ENCODE data around the gene GPR155.

The GPR155 gene

DNA sequence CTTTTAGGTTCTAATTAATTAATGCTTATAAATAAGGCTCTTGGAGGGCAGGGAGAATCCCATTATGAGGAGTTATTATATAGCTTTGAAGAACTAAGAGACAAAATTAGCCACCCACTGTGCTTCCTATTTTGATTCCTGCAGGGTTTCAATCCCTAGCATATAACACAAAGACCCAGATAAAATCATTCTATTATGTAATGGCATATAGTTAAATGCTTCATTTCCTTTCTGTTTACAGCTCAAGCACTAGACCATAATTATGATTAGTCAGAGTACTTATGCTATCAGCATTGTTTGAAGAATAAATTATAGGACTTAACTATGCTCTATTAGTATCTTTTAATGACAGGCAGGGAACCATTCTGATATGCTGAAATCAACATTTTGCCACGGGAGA, 9.1 kb downstream of the GPR155 start:
- Histone ChIP-seq H3K4me2 (ENCODE audit: insufficient read depth, low read length, poor library complexity, severe bottlenecking) (no peak overlapping the region), H3K27me3 (ENCODE audit: control insufficient read depth in 3 of 3, insufficient read depth in 3 of 3, low read depth in 1 of 3, low read length in 3 of 3) (no peaks in the 10 kb centered on the region), H4K91ac (ENCODE audit: low read depth, low read length, poor library complexity) (no peak overlapping the region), H3K14ac (ENCODE audit: low read length) (no peak overlapping the region), H3K9ac (ENCODE audit: low read depth, low read length, poor library complexity) (no peak overlapping the region), H3K4me3 (ENCODE audit: low read length in 2 of 2) (no peak overlapping the region), H2BK120ac (ENCODE audit: low read depth, low read length) (no peak overlapping the region), H3K9me3 (replicated peaks in 1 of 2; ENCODE audit: control insufficient read depth in 2 of 2, insufficient read depth in 1 of 2, low read depth in 1 of 2, low read length in 2 of 2) (no peaks in the 10 kb centered on the region), H3K36me3 (replicated peaks in 1 of 2; ENCODE audit: control insufficient read depth in 2 of 2, insufficient read depth in 2 of 2, low read length in 2 of 2) (no peaks in the 10 kb centered on the region), H3K79me1 (ENCODE audit: low read depth, low read length) (no peaks in the 10 kb centered on the region), H2BK12ac (ENCODE audit: low read length) (no peak overlapping the region), H2AFZ (ENCODE audit: low read length) (no peak overlapping the region), H3K27ac (replicated peaks; ENCODE audit: low read length) (no peak overlapping the region), H2AK5ac (ENCODE audit: low read depth, low read length) (no peak overlapping the region), H3K23ac (ENCODE audit: low read depth, low read length, poor library complexity) (no peak overlapping the region), H3K4ac (ENCODE audit: low read length) (no peak overlapping the region), H3K18ac (ENCODE audit: low read length) (no peak overlapping the region), H3K4me1 (ENCODE audit: control insufficient read depth in 2 of 2, insufficient read depth in 1 of 2, low read depth in 1 of 2, low read length in 2 of 2) (no peaks in the 10 kb centered on the region), H2BK15ac (ENCODE audit: low read length) (no peak overlapping the region), H2BK5ac (ENCODE audit: low read length) (no peak overlapping the region), H4K8ac (ENCODE audit: low read depth, low read length) (no peak overlapping the region)
- WGBS, 2 donors (ENCODE audit: extremely low coverage in 2 of 2, insufficient read length in 2 of 2, insufficient replicate concordance in 1 of 2) = no CpG with 5 or more reads among the region's 1 CpG
- no peak for DNase-seq (ENCODE audit: low spot score)

GRCh38 chr2:174473796-174474195, 13.0 kb downstream of the GPR155 start:
- H3K36me3 ChIP-seq (replicated peaks in 1 of 2; ENCODE audit: control insufficient read depth in 2 of 2, insufficient read depth in 2 of 2, low read length in 2 of 2) = no peaks in the 10 kb centered on the region
- H3K27me3 ChIP-seq (ENCODE audit: control insufficient read depth in 3 of 3, insufficient read depth in 3 of 3, low read depth in 1 of 3, low read length in 3 of 3) = no peaks in the 10 kb centered on the region
- DNase-seq (ENCODE audit: low spot score) = no peak
- H3K18ac ChIP-seq (ENCODE audit: low read length) = no peak overlapping the region
- no peaks in the 10 kb centered on the region for H3K4me1 ChIP-seq (ENCODE audit: control insufficient read depth in 2 of 2, insufficient read depth in 1 of 2, low read depth in 1 of 2, low read length in 2 of 2)
- no peak overlapping the region for H2BK15ac ChIP-seq (ENCODE audit: low read length)
- no CpG with 5 or more reads among the region's 3 CpGs for WGBS, 2 donors (ENCODE audit: extremely low coverage in 2 of 2, insufficient read length in 2 of 2, insufficient replicate concordance in 1 of 2)
- no peak overlapping the region for H3K4me3 ChIP-seq (ENCODE audit: low read length in 2 of 2)
- H2AFZ ChIP-seq (ENCODE audit: low read length) = no peak overlapping the region
- H3K9me3 ChIP-seq (replicated peaks in 1 of 2; ENCODE audit: control insufficient read depth in 2 of 2, insufficient read depth in 1 of 2, low read depth in 1 of 2, low read length in 2 of 2) = no peaks in the 10 kb centered on the region
- no peak overlapping the region for H3K9ac ChIP-seq (ENCODE audit: low read depth, low read length, poor library complexity)
- no peak overlapping the region for H2BK120ac ChIP-seq (ENCODE audit: low read depth, low read length)
- H2AK5ac ChIP-seq (ENCODE audit: low read depth, low read length) = no peak overlapping the region
- H2BK12ac ChIP-seq (ENCODE audit: low read length) = no peak overlapping the region
- H3K4ac ChIP-seq (ENCODE audit: low read length) = no peak overlapping the region
- no peak overlapping the region for H3K23ac ChIP-seq (ENCODE audit: low read depth, low read length, poor library complexity)
- H3K4me2 ChIP-seq (ENCODE audit: insufficient read depth, low read length, poor library complexity, severe bottlenecking) = no peak overlapping the region
- no peak overlapping the region for H2BK5ac ChIP-seq (ENCODE audit: low read length)
- no peak overlapping the region for H4K91ac ChIP-seq (ENCODE audit: low read depth, low read length, poor library complexity)
- H3K79me1 ChIP-seq (ENCODE audit: low read depth, low read length) = no peaks in the 10 kb centered on the region
- no peak overlapping the region for H3K27ac ChIP-seq (replicated peaks; ENCODE audit: low read length)
- no peak overlapping the region for H4K8ac ChIP-seq (ENCODE audit: low read depth, low read length)
- no peak overlapping the region for H3K14ac ChIP-seq (ENCODE audit: low read length)

DNA sequence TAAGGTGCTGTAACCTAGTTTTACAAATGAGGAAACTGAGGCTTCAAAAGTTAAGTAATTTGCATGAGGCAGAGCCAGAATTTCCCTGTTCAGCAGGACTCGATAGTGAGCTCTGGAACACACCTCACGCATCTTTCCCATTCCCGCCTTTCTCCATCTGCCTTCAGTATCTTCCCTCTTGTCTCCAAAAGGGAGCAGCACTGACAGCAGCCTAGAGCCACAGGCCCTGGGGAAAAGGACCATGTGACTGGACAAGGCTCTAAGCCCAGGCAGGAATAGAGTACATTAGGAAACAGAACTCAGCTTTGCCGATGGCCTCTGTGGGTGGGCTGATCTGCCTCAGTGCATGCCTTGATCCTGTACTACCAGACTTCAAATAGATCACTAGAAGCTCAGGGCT, 21.5 kb downstream of the GPR155 start:
- no peak overlapping the region for H2BK120ac ChIP-seq (ENCODE audit: low read depth, low read length)
- H4K91ac ChIP-seq (ENCODE audit: low read depth, low read length, poor library complexity) = no peak overlapping the region
- DNase-seq (ENCODE audit: low spot score) = no peak
- H2BK15ac ChIP-seq (ENCODE audit: low read length) = no peak overlapping the region
- no peak overlapping the region for H2AFZ ChIP-seq (ENCODE audit: low read length)
- H4K8ac ChIP-seq (ENCODE audit: low read depth, low read length) = no peak overlapping the region
- no peak overlapping the region for H2BK5ac ChIP-seq (ENCODE audit: low read length)
- no peak overlapping the region for H3K9ac ChIP-seq (ENCODE audit: low read depth, low read length, poor library complexity)
- no peak overlapping the region for H3K23ac ChIP-seq (ENCODE audit: low read depth, low read length, poor library complexity)
- no peak overlapping the region for H3K27ac ChIP-seq (replicated peaks; ENCODE audit: low read length)
- H3K9me3 ChIP-seq (replicated peaks in 1 of 2; ENCODE audit: control insufficient read depth in 2 of 2, insufficient read depth in 1 of 2, low read depth in 1 of 2, low read length in 2 of 2) = no peaks in the 10 kb centered on the region
- H3K4ac ChIP-seq (ENCODE audit: low read length) = no peak overlapping the region
- no CpG with 5 or more reads among the region's 4 CpGs for WGBS, 2 donors (ENCODE audit: extremely low coverage in 2 of 2, insufficient read length in 2 of 2, insufficient replicate concordance in 1 of 2)
- H2AK5ac ChIP-seq (ENCODE audit: low read depth, low read length) = no peak overlapping the region
- no peaks in the 10 kb centered on the region for H3K36me3 ChIP-seq (replicated peaks in 1 of 2; ENCODE audit: control insufficient read depth in 2 of 2, insufficient read depth in 2 of 2, low read length in 2 of 2)
- no peak overlapping the region for H3K4me2 ChIP-seq (ENCODE audit: insufficient read depth, low read length, poor library complexity, severe bottlenecking)
- no peak overlapping the region for H3K18ac ChIP-seq (ENCODE audit: low read length)
- H3K79me1 ChIP-seq (ENCODE audit: low read depth, low read length) = no peaks in the 10 kb centered on the region
- no peaks in the 10 kb centered on the region for H3K27me3 ChIP-seq (ENCODE audit: control insufficient read depth in 3 of 3, insufficient read depth in 3 of 3, low read depth in 1 of 3, low read length in 3 of 3)
- no peak overlapping the region for H3K14ac ChIP-seq (ENCODE audit: low read length)
- H3K4me3 ChIP-seq (ENCODE audit: low read length in 2 of 2) = no peak overlapping the region
- no peak overlapping the region for H2BK12ac ChIP-seq (ENCODE audit: low read length)
- H3K4me1 ChIP-seq (ENCODE audit: control insufficient read depth in 2 of 2, insufficient read depth in 1 of 2, low read depth in 1 of 2, low read length in 2 of 2) = peaks cover 0 to 2% of the 10 kb centered on the region in 2 donors

DNA sequence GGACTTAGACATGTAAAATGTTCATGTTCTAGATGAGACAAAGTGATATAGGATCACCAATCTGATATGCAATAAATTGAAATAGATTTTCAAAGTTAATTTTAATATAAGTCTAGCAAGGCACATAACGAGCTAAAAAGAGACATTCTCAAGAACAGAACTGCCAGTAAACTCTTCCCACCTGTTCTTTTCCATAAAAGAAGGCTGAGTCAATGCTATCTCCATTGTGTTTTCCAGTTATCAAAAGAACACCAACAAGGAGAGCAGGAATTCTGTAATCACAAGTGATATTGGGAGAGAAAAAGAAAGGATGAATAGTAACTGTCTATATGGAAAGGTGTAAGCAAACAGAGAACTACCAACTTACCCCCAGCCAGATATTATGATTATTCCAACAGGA, 25.6 kb downstream of the GPR155 start:
- Histone ChIP-seq H3K9me3 (replicated peaks in 1 of 2; ENCODE audit: control insufficient read depth in 2 of 2, insufficient read depth in 1 of 2, low read depth in 1 of 2, low read length in 2 of 2) (no peaks in the 10 kb centered on the region), H3K27ac (replicated peaks; ENCODE audit: low read length) (no peak overlapping the region), H3K9ac (ENCODE audit: low read depth, low read length, poor library complexity) (no peak overlapping the region), H2BK120ac (ENCODE audit: low read depth, low read length) (no peak overlapping the region), H2AFZ (ENCODE audit: low read length) (no peak overlapping the region), H3K27me3 (ENCODE audit: control insufficient read depth in 3 of 3, insufficient read depth in 3 of 3, low read depth in 1 of 3, low read length in 3 of 3) (no peaks in the 10 kb centered on the region), H3K23ac (ENCODE audit: low read depth, low read length, poor library complexity) (no peak overlapping the region), H2BK15ac (ENCODE audit: low read length) (no peak overlapping the region), H2AK5ac (ENCODE audit: low read depth, low read length) (no peak overlapping the region), H3K4me1 (ENCODE audit: control insufficient read depth in 2 of 2, insufficient read depth in 1 of 2, low read depth in 1 of 2, low read length in 2 of 2) (peaks cover 0 to 2% of the 10 kb centered on the region in 2 donors), H3K14ac (ENCODE audit: low read length) (no peak overlapping the region), H3K36me3 (replicated peaks in 1 of 2; ENCODE audit: control insufficient read depth in 2 of 2, insufficient read depth in 2 of 2, low read length in 2 of 2) (no peaks in the 10 kb centered on the region), H2BK5ac (ENCODE audit: low read length) (no peak overlapping the region), H3K4me3 (ENCODE audit: low read length in 2 of 2) (no peak overlapping the region), H3K18ac (ENCODE audit: low read length) (no peak overlapping the region), H4K8ac (ENCODE audit: low read depth, low read length) (no peak overlapping the region), H3K4ac (ENCODE audit: low read length) (no peak overlapping the region), H3K79me1 (ENCODE audit: low read depth, low read length) (no peaks in the 10 kb centered on the region), H3K4me2 (ENCODE audit: insufficient read depth, low read length, poor library complexity, severe bottlenecking) (no peak overlapping the region), H2BK12ac (ENCODE audit: low read length) (no peak overlapping the region), H4K91ac (ENCODE audit: low read depth, low read length, poor library complexity) (no peak overlapping the region)
- DNase-seq (ENCODE audit: low spot score) = no peak
- no CpG with 5 or more reads among the region's 1 CpG for WGBS, 2 donors (ENCODE audit: extremely low coverage in 2 of 2, insufficient read length in 2 of 2, insufficient replicate concordance in 1 of 2)

All from neuronal stem cell (in vitro differentiated cells).